A549 (cell line): ENCODE data around the gene SKOR2.

ENCODE experiments used
- CTCF ChIP-seq: fragments of >200 bp; sonication (Bioruptor Twin); formaldehyde crosslinking; IDR thresholded peaks from 3 replicates; pipeline ENCODE4 v1.5.1; 2016
- E2F6 ChIP-seq: IDR thresholded peaks from 2 replicates; pipeline ENCODE4 v1.6.1; 2012; ENCODE audit warnings: low read depth, borderline replicate concordance
- KDM5A ChIP-seq: fragments of 200-600 bp; sonication (generic); IDR thresholded peaks from 2 replicates; pipeline ENCODE4 v1.6.1; 2016; ENCODE audit warnings: antibody characterized with exemption, mild to moderate bottlenecking
- MAX ChIP-seq: IDR thresholded peaks from 2 replicates; pipeline ENCODE4 v1.6.1; 2012
- POLR2A ChIP-seq: IDR thresholded peaks from 2 replicates; pipeline ENCODE4 v1.6.1; 2012; ENCODE audit warnings: mild to moderate bottlenecking, low read length
- REST ChIP-seq: fragments of 200-600 bp; sonication (generic); IDR thresholded peaks from 2 replicates; pipeline ENCODE4 v1.6.1; 2016; ENCODE audit warnings: antibody characterized with exemption, mild to moderate bottlenecking, moderate library complexity

- no peak for TF ChIP-seq CTCF
- TF ChIP-seq MAX: no peak
- TF ChIP-seq REST: no peak
- TF ChIP-seq POLR2A: no peak
- TF ChIP-seq E2F6: no peak
- TF ChIP-seq KDM5A: no peak
These were observed 63.7 kb downstream of the SKOR2 start for GRCh38 chr18:47187721-47188120.
